Central memory CD4-positive, alpha-beta T cell (primary cell): ENCODE results near the gene CDK5RAP2.
"Not testable (repeated sequence)": the region's sequence is repeated elsewhere in the genome, so short reads cannot be mapped to it uniquely, and the experiment has no call there.

Source experiments
- DNase-seq: peaks from one replicate; pipeline ENCODE4 v3.0.0; 2022

The CDK5RAP2 gene

GRCh38 chr9:120510816-120511215 lies 69.2 kb downstream of the CDK5RAP2 start:
- DNase-seq, result no peak

GRCh38 chr9:120507936-120508510 lies 71.9 kb downstream of the CDK5RAP2 start:
- DNase-seq, result no peak

GRCh38 chr9:120505186-120505585 lies 74.8 kb downstream of the CDK5RAP2 start:
- no peak for DNase-seq

GRCh38 chr9:120500733-120501132 lies 79.2 kb downstream of the CDK5RAP2 start:
- DNase-seq, result no peak

- DNase-seq, result not testable (repeated sequence)
These were observed 82.1 kb downstream of the CDK5RAP2 start for GRCh38 chr9:120497865-120498264.

- not testable (repeated sequence) for DNase-seq
These were observed 83.5 kb downstream of the CDK5RAP2 start for GRCh38 chr9:120496438-120496837.

GRCh38 chr9:120490888-120491595 lies 88.9 kb downstream of the CDK5RAP2 start:
- no peak for DNase-seq

GRCh38 chr9:120486835-120487234 lies 93.1 kb downstream of the CDK5RAP2 start:
- no peak for DNase-seq

GRCh38 chr9:120486347-120486746 lies 93.6 kb downstream of the CDK5RAP2 start:
- DNase-seq, result no peak

GRCh38 chr9:120485788-120486187 lies 94.2 kb downstream of the CDK5RAP2 start:
- no peak for DNase-seq

- DNase-seq, result no peak
These were observed 95.8 kb downstream of the CDK5RAP2 start for GRCh38 chr9:120484162-120484561.

GRCh38 chr9:120482424-120483186 lies 97.4 kb downstream of the CDK5RAP2 start:
- DNase-seq, result no peak

- no peak for DNase-seq
These were observed 98.1 kb downstream of the CDK5RAP2 start for GRCh38 chr9:120481846-120482245.

GRCh38 chr9:120481248-120481647 lies 98.7 kb downstream of the CDK5RAP2 start:
- no peak for DNase-seq

GRCh38 chr9:120480707-120481106 lies 99.3 kb downstream of the CDK5RAP2 start:
- no peak for DNase-seq

GRCh38 chr9:120478208-120478607 lies 101.8 kb downstream of the CDK5RAP2 start:
- no peak for DNase-seq

GRCh38 chr9:120477534-120478001 lies 102.4 kb downstream of the CDK5RAP2 start:
- no peak for DNase-seq

GRCh38 chr9:120475341-120475740 lies 104.6 kb downstream of the CDK5RAP2 start:
- no peak for DNase-seq

GRCh38 chr9:120474591-120475243 lies 105.2 kb downstream of the CDK5RAP2 start:
- DNase-seq, result no peak

GRCh38 chr9:120473608-120474007 lies 106.4 kb downstream of the CDK5RAP2 start:
- no peak for DNase-seq

- no peak for DNase-seq
These were observed 114.1 kb downstream of the CDK5RAP2 start for GRCh38 chr9:120465685-120466407.

GRCh38 chr9:120464887-120465421 lies 115.0 kb downstream of the CDK5RAP2 start:
- no peak for DNase-seq
